Activated CD8-positive, alpha-beta memory T cell treated with anti-CD3 and anti-CD28 coated beads for 36 hours (primary cell): ENCODE results near the gene CD47. TPM values are rescaled to one million over a fixed set of nuclear protein-coding genes. Genes with fewer than 3 reads are reported as not detected.

Experiments
- CTCF ChIA-PET: fragments of 350-600 bp; sonication (Branson Sonifier 250); formaldehyde crosslinking; loops from one replicate; lab custom pipeline; 2021; ENCODE audit warnings: antibody characterized with exemption; lab: Charles Lee
- POLR2A ChIA-PET: fragments of 350-600 bp; sonication (Branson Sonifier 250); formaldehyde crosslinking; loops from one replicate; lab custom pipeline; 2021; ENCODE audit warnings: antibody characterized with exemption; lab: Charles Lee
- total RNA-seq, 2 experiments: library from RNA; stranded (reverse); gene quantifications; one replicate each; pipeline ENCODE4 v1.2.3, GENCODE V29; 2021

Gene CD47
- total RNA-seq, result 100 to 1,000 TPM; 107 to 108 TPM

DNA sequence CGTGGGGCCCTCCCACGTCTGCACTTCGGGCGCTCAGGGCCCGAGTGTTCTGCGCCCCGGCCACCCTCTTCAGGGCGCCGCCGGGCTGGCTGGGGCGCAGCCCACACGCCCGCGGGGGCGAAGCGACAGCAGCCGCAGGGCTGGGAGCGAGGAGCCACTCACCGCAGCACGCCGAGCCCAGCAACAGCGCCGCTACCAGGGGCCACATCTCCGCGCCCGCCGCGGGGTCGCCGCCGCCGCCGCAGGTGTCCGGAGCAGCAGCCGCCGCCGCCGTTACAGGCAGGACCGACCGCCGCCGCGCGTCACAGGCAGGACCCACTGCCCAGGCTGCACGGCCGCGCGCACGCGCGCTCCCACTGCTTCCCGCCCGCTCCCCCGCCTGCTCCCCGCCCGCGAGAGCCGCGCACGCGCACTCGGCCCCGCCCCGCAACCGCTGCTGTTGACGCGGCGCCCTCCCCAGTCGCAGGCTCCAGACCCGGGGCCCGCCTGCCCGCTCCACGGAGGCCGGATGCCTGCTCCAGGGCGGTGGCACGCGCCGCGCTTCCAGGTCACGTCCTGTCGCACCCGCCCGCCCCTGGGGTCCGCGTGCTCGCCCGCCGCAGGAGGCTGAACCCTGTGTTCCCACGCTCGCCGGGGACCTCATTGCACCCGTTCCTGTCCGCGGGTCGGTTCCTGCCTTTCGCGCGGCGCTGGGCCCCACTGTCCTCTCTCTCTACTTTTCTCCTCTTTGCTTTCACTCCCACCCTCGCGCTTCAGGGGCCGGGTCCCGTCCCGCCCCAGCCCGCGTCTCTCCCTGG lies at the start of gene CD47:
TSS of gene CD47 (minus strand) at position 331 of the 797 bp plus-strand sequence. CDS start at position 208, 123 bp downstream.
- ChIA-PET POLR2A (interaction anchor here (1.3 to 1.9 kb wide), 2 partner anchors 27 to 35 kb away, joined by 4 to 10 read pairs; no protein-coding TSS in a partner anchor), CTCF (interaction anchor here (1.3 kb wide), 1 partner anchor 27 kb away, joined by 3 read pairs; no protein-coding TSS in a partner anchor)

DNA sequence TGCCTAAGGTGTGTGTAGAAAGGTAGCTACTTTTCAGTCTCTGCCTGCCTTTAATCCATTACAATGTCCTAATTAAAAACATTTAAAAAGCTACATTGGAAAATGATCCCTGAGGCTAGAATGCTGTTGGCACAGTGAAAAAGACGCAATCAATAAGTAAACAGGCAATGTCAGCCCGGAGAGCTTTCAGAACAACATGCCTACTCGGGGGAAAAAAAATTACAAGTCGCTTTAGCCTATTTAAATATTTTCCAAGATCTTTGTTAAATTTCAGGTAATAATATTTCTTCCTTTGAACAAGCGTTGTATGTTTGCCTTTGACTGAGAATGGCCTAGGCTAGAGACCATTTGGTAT lies 46.6 kb upstream of the CD47 start:
- ChIA-PET CTCF (no interaction called here), POLR2A (no interaction called here)

DNA sequence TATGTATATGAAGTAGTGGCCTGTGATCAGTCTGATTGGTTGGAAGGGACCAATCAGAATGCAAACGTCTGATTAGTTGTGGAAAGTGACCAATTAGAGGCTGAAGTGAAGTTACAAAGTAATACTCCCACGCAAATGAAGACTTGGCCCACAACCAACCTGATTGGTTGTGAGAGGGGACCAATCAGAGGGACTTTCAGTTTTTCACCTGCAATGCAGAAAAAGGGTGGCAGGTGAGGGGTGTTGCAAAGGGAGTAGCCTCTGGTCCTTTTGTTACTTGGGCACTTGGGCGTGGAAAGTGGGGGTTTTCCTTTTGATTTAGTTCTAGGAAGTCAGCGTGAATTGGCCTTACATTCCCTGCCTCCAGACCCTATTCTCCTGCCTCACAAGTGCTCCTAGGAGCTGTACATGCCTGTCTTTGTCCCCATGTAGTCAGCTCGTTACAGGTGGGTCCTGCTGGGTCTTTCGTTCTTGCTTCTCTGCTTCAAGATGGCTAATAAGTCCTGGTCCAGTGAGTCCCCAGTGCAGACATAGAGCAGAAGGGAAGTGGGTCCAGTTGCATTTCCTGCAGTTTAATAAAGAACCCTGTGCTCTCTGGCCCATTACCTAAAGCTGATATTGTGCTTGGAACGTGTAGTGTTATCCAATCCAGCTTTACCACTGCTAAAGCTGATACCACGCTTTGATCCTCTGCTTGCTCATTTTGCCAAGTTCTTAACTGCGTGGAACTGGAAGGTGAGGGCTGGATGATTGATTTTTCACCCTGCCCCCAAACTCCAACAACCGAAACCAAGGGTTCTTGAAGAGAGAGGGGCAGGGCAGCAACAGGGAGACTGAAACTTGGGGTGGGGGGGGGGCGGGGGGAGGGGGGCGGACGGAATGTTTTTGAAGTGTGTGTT lies 46.0 kb upstream of the CD47 start:
- ChIA-PET POLR2A (no interaction called here), CTCF (no interaction called here)

DNA sequence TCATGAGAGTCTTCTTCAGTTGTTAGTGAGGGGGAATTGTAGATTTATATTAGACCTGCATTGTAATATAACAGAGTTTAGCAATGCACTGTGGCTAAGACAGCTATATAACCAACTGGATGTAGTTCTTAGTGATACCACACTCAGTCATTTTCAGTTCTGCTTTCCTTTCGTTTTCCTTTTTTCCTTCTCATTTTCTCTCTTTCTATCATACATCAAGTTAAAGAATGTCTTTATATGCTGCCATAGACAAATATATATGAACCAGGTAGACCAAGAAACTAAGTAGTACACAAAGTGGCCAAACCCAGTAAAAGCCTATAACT lies 43.7 kb upstream of the CD47 start:
- CTCF ChIA-PET, result no interaction called here
- POLR2A ChIA-PET, result no interaction called here

DNA sequence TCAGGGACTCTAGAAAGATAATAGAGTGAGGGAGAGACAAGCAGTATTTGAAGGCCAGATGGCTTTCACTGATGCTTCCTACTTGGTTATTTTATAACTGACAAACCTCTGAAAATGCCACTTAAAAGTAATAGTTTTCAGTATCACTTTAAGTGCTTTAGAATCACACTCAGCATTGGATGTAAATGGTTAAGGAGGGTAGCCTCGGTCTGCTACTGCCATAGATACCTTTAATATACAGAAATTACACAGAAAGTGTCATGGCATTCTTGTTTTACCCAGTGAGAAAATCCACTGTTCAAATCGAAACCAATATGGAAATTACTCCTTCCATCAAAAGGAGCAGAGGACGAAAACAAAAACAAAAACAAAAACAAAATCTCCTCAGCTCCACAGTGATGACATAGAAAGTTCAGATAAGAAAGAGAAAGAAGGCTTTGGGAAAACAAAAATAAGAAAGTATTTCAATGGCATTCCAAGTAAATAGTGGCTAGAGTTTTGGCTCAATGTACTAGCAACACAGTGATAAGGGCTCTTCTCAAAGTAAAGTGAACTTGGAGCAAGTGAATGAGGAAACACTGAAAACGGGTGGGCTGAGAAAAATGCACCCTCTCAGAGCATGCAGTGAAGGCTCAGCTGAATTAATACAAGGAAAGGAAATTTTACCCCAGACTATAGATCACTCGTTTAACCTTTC lies 43.2 kb upstream of the CD47 start:
- ChIA-PET CTCF (no interaction called here), POLR2A (no interaction called here)

DNA sequence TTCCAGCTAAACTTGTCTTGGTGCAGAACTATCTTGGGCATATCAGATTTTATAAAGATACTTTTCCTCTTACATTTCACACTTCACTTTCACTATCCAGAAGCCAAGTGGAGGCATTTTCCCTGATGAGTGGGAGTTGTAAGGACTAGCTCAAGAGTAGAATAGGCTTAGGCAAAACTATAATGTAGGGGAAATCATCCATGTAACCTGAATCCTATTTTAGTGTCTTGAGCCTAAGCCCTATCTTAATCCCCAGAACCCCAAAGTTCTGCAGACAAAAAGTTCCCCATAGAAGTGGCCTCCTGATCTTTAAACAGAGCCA lies 42.2 kb upstream of the CD47 start:
- CTCF ChIA-PET, result no interaction called here
- POLR2A ChIA-PET, result interaction anchor here (0.6 to 1.5 kb wide), 2 partner anchors 44 to 84 kb away, joined by 3 read pairs; no protein-coding TSS in a partner anchor

DNA sequence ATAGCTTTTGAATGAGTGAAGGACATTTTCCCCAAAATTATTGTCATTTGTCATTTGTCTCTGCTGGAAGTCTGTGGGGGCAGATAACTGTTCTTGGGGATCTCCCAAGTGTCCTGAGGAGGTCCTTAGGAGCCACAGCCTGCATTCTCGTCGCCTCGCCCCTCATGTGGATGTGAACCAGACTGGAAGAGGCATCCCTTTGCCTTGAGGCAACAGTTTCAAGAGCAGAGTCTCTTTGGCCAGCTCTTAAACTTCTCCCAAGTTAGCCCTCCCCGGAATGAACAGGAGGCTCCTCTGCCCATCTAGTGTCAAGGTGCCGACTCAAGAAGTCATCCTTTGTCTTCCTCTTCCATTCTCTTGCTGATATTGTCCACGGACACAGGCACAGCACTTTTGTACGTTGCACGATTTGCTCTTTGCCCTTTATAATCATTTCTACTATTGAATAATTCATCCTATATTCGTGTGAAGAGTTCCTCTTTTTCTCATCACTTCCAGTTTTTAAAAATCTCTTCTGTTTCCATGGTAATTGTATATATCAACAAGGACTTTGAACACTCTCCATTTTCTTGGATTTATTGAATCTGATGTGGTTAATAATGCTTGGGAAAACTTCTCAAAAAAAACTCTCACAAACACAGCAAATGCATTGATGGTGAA lies 40.8 kb upstream of the CD47 start:
- ChIA-PET POLR2A (interaction anchor here (1.4 to 2.1 kb wide), 2 partner anchors 13 to 42 kb away, joined by 3 to 11 read pairs; no protein-coding TSS in a partner anchor), CTCF (interaction anchor here (1.0 to 1.8 kb wide), 2 partner anchors 31 to 43 kb away, joined by 3 to 6 read pairs; no protein-coding TSS in a partner anchor)

DNA sequence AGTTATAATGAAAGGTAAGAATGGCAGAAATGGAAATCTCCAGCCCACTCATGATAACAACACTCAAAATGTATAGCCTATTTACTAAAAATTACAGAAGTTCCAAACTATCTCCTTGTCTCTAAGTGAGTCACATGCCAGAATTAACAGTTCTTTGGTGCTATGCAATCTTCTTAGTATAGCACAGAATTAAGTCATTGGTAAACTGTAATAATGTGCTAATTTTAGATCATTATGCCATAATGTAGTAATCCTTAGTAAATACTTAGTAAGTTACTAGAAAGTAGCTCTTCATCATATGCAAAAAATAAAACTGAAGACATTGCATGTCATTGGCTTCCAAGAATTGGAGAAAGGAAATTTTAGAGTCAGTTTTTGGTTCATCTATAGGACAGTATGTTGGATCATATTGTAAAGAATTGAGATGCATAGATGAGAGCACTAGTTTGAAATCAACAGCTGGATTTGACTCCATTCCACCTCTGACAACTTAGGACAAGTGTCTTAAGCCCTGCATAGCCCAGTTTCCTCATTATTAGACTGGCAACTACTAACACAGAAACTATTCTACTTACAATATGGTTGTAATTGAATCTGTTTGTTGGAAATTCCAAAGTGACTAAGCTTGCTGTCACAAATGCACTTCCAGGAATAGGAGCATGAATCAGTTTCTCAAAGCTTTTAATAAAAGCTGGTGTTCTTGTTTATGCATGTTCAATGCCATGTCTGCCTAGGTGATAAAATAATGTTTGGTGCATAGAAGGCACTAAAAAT lies 40.1 kb upstream of the CD47 start:
- CTCF ChIA-PET, result interaction anchor here (1.0 to 1.8 kb wide), 2 partner anchors 30 to 42 kb away, joined by 3 to 6 read pairs; no protein-coding TSS in a partner anchor
- POLR2A ChIA-PET, result interaction anchor here (0.6 to 2.1 kb wide), 4 partner anchors 12 to 707 kb away, joined by 3 to 11 read pairs (median 5); no protein-coding TSS in a partner anchor

DNA sequence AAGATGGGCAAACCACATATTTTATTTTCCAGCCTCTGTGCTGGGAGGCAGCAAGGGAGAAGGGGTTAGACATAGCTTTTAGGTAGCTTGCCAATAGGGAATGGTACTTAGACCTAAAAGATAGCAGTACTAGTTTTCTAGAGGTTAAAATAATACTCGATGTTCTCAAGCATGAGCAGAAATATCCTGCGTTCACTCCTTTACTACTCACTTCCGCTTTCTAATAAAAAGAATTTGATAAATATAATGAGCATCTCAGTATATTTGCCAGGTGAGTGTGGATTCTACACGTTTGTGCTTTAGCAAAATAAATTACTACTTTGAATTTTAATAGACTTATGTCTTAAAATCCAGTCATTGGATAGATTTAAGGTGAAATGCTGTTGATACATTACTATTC lies 39.4 kb upstream of the CD47 start:
- CTCF ChIA-PET, result interaction anchor here (1.8 kb wide), 1 partner anchor 41 kb away, joined by 6 read pairs; no protein-coding TSS in a partner anchor
- POLR2A ChIA-PET, result interaction anchor here (0.6 to 2.1 kb wide), 4 partner anchors 12 to 708 kb away, joined by 3 to 11 read pairs (median 5); no protein-coding TSS in a partner anchor

DNA sequence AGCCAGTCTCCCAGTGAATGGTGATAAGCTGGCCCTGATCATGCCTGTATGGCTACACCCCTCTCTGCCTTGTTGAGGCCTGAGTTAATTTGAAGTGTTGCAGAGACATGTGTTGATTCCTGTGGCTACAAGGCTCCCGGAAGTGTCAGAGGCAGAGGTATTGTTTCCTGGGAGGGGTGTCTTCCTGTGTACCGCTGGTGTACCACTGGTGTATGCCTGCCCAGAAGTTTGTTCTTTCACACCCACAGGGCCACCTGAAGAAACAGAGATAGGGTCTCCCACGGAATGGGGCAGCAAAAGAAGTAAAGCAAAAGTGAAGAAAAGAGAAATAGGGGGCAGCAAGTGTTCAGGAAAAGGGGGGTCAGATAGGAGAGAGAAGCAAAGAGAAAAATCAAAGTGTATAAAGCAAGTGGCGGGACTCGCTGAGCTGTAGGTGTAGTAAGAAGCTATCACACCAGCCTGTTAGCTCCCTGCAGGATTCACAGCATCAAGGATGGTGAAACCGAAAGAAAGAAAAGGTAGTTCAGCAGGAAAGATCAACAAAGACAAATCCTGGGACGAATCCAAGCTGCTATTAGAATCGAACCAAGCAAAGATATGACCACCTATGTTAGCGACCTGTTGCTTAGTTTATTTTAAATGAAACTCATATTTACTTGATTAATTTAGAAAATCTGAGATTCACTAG lies 36.6 kb upstream of the CD47 start:
- ChIA-PET CTCF (interaction anchor here (3.1 kb wide), 1 partner anchor 38 kb away, joined by 13 read pairs; no protein-coding TSS in a partner anchor), POLR2A (interaction anchor here (0.6 to 3.8 kb wide), 4 partner anchors 38 to 277 kb away, joined by 3 to 31 read pairs (median 9); partner anchors contain the start of gene IFT57)

DNA sequence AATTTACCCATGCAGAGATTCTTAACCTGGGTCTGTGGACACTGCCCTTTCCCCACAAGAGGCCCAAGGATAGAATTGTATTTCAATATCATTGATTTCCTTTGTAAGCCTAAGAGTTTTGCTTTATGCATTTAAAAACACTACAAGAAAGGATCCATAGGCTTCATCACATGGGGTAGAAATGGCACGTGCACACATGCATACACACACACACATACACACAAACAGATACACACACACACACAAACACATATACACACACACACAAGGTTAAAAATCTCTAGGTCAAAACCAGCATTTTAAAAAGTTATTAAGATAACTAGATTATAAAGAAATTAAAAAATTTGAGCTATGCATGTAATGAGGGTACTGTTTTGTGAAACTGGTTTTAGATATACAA lies 35.5 kb upstream of the CD47 start:
- ChIA-PET POLR2A (interaction anchor here (0.5 to 3.8 kb wide), 8 partner anchors 18 to 708 kb away, joined by 3 to 31 read pairs (median 5); partner anchors contain the start of gene IFT57), CTCF (interaction anchor here (3.1 kb wide), 1 partner anchor 37 kb away, joined by 13 read pairs; no protein-coding TSS in a partner anchor)

DNA sequence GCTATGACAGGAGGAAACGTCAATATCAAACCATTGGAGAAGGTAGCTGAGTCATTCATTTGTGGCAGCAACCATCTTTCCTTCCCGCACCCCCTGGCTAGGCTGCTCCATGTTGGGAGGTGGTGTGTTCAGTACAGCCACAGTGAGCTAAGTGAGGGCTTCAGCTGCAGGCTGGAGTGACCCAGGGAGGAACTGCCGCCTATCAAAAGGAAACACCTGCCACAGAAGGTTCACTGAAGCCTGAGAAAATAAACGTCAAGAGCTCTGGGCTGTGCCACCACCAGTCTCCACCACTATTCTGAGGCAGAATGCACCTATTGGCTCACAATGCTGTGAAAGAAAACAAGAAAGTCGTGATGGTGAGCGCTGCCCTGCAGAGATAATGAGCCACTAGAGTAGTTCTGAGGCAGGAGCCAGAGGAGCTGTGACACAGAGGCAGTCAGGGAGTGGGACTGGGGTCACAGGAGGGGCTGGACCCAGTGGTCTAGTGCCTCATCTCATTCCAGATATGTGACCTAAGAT lies 34.8 kb upstream of the CD47 start:
- ChIA-PET POLR2A (interaction anchor here (0.5 to 3.8 kb wide), 8 partner anchors 18 to 428 kb away, joined by 3 to 31 read pairs (median 5); partner anchors contain the start of gene IFT57), CTCF (interaction anchor here (3.1 kb wide), 1 partner anchor 36 kb away, joined by 13 read pairs; no protein-coding TSS in a partner anchor)

DNA sequence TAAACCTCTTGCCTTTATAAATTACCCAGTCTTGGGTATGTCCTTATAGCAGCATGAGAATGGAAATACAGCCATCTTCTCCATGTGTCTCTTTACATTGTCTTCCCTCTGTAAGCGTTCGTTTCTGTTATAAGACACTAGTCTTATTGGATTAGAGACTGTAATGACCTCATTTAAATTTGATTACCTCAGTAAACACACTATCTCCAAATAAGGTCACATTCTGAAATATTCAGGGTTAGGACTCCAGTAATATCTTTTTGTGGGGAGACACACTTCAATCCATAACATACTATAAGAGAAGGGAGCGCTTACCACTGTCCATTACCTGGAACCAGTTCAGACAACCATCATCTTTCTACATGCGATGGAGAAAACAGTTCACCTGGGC lies 34.3 kb upstream of the CD47 start:
- ChIA-PET POLR2A (interaction anchor here (0.7 to 3.8 kb wide), 5 partner anchors 33 to 218 kb away, joined by 3 to 31 read pairs (median 4); no protein-coding TSS in a partner anchor), CTCF (interaction anchor here (3.1 kb wide), 1 partner anchor 36 kb away, joined by 13 read pairs; no protein-coding TSS in a partner anchor)

DNA sequence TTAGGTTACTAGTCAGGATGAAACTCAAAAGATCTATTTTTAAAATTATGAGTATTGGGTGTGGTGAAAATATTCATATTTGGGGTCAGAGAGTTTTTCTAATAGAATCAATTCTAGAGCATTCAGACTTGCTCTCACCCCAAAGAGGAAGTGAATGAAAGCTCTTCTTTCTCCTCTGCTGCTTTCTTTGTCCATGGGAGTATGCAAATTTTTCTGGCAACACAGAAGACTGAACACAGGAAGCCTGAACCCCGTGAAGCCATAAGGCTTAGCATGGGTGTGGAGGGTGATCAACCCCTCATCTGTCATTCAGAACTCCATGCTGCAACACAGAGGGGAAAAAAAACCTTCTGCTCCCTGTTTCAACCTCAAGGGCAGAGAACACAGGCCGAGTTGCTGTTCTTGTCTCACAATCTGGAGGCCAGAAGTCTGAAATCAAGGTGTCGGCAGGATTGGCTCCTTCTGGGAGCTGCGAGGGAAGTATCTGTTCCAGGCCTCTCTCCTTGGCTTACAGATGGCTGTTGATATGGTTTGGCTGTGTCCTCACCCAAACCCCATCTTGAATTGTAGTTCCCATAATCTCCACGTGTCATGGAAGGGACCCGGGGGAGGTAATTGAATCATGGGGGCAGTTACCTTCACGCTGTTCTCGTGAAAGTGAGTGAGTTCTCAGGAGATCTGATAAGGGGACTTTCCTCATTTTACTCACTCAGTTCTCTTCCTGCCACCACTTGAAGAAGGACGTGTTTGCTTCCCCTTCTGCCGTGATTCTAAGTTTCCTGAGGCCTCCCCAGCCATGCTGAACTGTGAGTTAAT lies 33.7 kb upstream of the CD47 start:
- POLR2A ChIA-PET, result interaction anchor here (1.4 kb wide), 1 partner anchor 35 kb away, joined by 11 read pairs; no protein-coding TSS in a partner anchor
- CTCF ChIA-PET, result interaction anchor here (0.6 to 1.4 kb wide), 2 partner anchors 26 to 139 kb away, joined by 3 to 6 read pairs; no protein-coding TSS in a partner anchor

DNA sequence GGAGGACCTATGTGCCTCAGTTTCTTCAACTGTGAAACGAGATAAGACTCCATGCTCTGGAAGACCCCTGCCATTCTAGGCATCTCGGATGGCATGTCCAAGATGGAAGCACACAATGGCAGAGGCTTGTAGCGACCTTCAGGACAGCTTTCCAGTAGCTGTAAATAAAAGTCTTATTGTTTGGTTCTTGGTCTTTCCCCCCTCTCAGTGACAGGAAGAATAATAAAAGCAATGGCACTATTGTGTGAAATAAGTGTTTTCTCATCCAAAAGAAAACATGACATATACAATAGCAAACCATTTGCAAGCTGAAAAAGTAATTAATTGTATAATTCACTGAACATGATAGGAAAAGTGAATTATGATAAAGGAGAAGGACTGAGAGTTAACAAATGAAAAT lies 32.5 kb upstream of the CD47 start:
- ChIA-PET CTCF (interaction anchor here (1.4 kb wide), 1 partner anchor 138 kb away, joined by 3 read pairs; no protein-coding TSS in a partner anchor), POLR2A (interaction anchor here (1.4 kb wide), 1 partner anchor 34 kb away, joined by 11 read pairs; no protein-coding TSS in a partner anchor)
